C4-2B (cell line): ENCODE measurements around the gene CCL3.
"Not testable (repeated sequence)": the region's sequence is repeated elsewhere in the genome, so short reads cannot be mapped to it uniquely, and the experiment has no call there.

Experiments used
- H3K27ac ChIP-seq: fragments of 450-650 bp; 2 replicates; pipeline ENCODE4 v1.5.1; 2017
- ZFX ChIP-seq: fragments of 450-650 bp; IDR thresholded peaks from 2 replicates; pipeline ENCODE4 v1.6.1; 2017
- TF ChIP-seq, protein P1 (sequence below): fragments of 450-650 bp; conservative IDR thresholded peaks from 2 replicates; pipeline ENCODE4 v1.5.1; 2017; ENCODE audit warnings: mild to moderate bottlenecking

CCL3 gene

GRCh38 chr17:36124879-36125824 lies 35.2 kb upstream of the CCL3 start:
- no peak for TF ChIP-seq ZFX
- TF ChIP-seq, protein P1, sequence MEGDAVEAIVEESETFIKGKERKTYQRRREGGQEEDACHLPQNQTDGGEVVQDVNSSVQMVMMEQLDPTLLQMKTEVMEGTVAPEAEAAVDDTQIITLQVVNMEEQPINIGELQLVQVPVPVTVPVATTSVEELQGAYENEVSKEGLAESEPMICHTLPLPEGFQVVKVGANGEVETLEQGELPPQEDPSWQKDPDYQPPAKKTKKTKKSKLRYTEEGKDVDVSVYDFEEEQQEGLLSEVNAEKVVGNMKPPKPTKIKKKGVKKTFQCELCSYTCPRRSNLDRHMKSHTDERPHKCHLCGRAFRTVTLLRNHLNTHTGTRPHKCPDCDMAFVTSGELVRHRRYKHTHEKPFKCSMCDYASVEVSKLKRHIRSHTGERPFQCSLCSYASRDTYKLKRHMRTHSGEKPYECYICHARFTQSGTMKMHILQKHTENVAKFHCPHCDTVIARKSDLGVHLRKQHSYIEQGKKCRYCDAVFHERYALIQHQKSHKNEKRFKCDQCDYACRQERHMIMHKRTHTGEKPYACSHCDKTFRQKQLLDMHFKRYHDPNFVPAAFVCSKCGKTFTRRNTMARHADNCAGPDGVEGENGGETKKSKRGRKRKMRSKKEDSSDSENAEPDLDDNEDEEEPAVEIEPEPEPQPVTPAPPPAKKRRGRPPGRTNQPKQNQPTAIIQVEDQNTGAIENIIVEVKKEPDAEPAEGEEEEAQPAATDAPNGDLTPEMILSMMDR, result no peak
- H3K27ac ChIP-seq, result no peak overlapping the region

DNA sequence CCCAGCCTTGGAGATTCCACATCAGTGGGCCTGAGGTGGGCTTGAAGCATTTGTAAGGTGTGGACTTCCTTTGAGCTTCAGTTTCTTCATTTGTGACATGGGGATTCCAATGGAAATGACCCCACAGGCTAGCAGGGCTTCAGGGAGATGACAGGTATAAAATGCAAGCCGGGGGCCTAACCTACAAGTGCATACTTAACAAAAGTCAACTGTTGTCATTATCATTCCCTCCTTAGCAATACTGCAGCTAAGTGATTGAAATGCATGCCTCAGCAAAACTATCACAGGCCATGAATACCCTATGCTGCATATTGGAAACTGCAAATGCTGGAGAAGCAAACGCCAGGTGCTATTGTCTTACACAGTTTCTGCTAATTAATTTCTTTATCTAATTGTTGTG lies 33.5 kb upstream of the CCL3 start:
- TF ChIP-seq, protein P1, result no peak
- no peak for TF ChIP-seq ZFX
- no peak overlapping the region for H3K27ac ChIP-seq

DNA sequence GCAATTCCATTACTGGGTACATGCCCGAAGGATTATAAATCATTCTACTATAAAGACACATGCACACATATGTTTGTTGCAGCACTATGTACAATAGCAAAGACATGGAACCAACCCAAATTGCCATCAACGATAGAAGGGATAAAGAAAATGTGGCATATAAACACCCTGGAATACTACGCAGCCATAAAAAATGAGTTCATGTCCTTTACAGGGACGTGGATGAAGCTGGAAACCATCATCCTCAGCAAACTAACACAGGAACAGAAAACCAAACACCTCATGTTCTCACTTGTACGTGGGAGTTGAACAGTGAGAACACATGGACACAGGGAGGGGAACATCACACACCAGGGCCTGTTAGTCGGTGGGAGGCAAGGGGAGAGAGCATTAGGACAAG lies 31.2 kb upstream of the CCL3 start:
- not testable (repeated sequence) for H3K27ac ChIP-seq

DNA sequence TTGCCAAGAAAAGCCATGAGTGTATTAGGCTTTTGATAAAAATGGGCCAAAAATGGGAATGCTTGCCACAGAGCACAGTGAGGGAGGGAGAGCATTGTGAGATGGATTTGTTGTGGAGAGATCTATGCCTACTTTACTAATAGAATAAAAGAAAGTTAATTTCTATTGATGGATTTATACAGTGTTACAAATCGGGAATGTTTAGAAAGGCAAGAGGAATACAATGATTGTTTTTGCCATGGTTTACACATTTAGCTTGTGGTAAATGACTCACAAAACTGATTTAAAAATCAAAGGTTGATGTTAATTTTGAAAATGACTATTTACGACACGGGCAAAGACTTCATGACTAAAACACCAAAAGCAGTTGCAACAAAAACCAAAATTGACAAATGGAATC lies 30.3 kb upstream of the CCL3 start:
- TF ChIP-seq, protein P1, result no peak
- no peak for TF ChIP-seq ZFX
- no peak overlapping the region for H3K27ac ChIP-seq

DNA sequence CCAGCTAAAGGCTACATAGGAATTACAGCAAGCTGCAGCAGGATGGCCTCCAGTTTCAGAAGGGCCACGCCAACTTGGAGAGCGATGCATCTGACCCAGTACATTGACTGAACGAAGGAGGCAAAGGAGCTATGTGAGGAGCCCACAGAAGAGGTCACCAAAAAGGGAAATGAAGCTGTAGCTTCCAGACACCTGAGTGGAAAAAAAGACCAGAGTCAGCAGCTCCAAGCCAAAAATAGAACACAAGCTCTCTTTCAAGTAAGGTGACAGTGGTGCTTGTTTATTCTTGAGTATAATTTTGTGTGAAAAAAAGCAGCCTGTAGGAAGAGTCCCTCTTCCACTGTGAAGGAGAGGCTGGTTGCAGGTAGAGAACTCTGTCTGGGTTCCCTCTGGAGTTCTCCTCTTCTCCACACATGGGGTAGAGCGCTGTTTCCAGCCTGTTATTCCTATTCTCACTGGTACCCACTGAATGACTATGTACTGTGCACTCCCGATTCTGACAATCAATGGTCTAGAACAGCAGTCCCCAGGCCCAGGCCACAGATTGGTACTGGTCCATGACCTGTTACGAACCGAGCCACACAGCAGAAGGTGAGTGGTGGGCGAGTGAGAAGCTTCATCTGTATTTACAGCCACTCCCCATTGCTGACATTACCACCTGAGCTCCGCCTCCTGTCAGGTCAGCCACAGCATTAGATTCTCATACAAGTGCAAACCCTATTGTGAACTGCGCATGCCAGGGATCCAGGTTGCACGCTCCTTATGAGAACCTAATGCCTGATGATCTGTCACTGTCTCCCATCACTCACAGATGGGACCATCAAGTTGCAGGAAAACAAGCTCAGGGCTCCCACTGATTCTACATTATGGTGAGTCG lies 28.8 kb upstream of the CCL3 start:
- no peak overlapping the region for H3K27ac ChIP-seq
- TF ChIP-seq ZFX, result no peak
- TF ChIP-seq, protein P1, result no peak; the same call in 1 of the 2 replicates

GRCh38 chr17:36117505-36118382 lies 27.8 kb upstream of the CCL3 start:
- no peak overlapping the region for H3K27ac ChIP-seq
- no peak for TF ChIP-seq ZFX
- TF ChIP-seq, protein P1, result no peak

DNA sequence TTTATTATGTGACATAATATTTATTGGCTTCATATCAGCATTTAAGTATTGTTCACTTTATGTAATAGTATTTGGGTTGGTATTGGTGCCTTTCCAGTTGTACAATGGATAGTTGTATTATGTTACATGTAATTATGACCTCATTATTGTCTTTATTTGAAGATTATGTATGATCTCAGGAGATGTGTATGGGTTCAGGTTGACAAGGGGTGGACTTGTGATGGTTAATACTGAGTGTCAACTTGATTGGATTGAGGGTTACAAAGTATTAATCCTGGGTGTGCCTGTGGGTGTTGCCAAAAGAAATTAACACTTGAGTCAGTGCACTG lies 25.7 kb upstream of the CCL3 start:
- H3K27ac ChIP-seq, result not testable (repeated sequence)

GRCh38 chr17:36114971-36115648 lies 25.2 kb upstream of the CCL3 start:
- not testable (repeated sequence) for H3K27ac ChIP-seq

DNA sequence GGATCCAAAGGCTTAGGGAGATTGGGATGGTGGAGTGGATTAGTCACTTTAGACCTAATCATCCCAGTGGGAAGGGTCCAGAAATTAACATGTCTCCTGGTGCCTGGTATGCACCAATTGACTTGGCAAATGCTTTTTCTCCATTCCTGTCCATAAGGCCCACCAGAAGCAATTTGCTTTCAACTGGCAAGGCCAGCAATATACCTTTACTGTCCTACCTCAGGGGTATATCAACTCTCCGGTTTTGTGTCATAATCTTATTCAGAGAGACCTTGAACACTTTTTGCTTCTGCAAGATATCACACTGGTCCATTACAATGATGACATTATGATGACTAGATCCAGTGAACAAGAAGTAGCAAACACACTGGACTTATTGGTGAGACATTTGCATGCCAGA lies 23.2 kb upstream of the CCL3 start:
- not testable (repeated sequence) for H3K27ac ChIP-seq
